Progenitor cell of endocrine pancreas (in vitro differentiated cells): ENCODE results near the gene DLK1. TPM values are rescaled to one million over a fixed set of nuclear protein-coding genes. Genes with fewer than 3 reads are reported as not detected.

Experiments used
- DNase-seq: peaks from one replicate; pipeline ENCODE4 v3.0.0; 2021; ENCODE audit warnings: low spot score; ENCODE audit not compliant: unreplicated experiment
- H3K27ac Mint-ChIP-seq: 2 replicates; pipeline ENCODE4 v1.8.0; 2021; ENCODE audit warnings: mild to moderate bottlenecking, moderate library complexity, mixed read lengths
- H3K27me3 Mint-ChIP-seq: 2 replicates; pipeline ENCODE4 v1.8.0; 2021; ENCODE audit warnings: mixed read lengths
- H3K36me3 Mint-ChIP-seq: 2 replicates; pipeline ENCODE4 v1.8.0; 2022; ENCODE audit warnings: mixed read lengths; ENCODE audit not compliant: insufficient read depth
- H3K4me1 Mint-ChIP-seq: 2 replicates; pipeline ENCODE4 v1.8.0; 2021; ENCODE audit warnings: low read depth, mixed read lengths
- H3K4me3 Mint-ChIP-seq: 2 replicates; pipeline ENCODE4 v1.8.0; 2021; ENCODE audit warnings: low read depth, mild to moderate bottlenecking, moderate library complexity, mixed read lengths
- H3K9me3 Mint-ChIP-seq: 2 replicates; pipeline ENCODE4 v1.8.0; 2021; ENCODE audit warnings: low read depth, mixed read lengths
- CTCF ChIP-seq: fragments of 200-600 bp; sonication (generic); IDR thresholded peaks from one replicate; pipeline ENCODE4 v1.5.0; 2021; ENCODE audit warnings: antibody characterized with exemption, mild to moderate bottlenecking; ENCODE audit not compliant: unreplicated experiment
- total RNA-seq: library from RNA; stranded (reverse); gene quantifications from 2 replicates; pipeline ENCODE4 v1.2.1, GENCODE V29; 2021

DLK1 gene
- total RNA-seq, 1 donor from 2014 or later: 5,856 TPM

- Mint-ChIP-seq H3K4me1 (peaks cover 24% of the 10 kb centered on the region), H3K27me3 (peaks cover 38% of the 10 kb centered on the region), H3K27ac (no peak overlapping the region), H3K36me3 (peaks cover 6% of the 10 kb centered on the region), H3K9me3 (peaks cover 9% of the 10 kb centered on the region), H3K4me3 (no peak overlapping the region)
- no peak for TF ChIP-seq CTCF
- no peak for DNase-seq
Observed at GRCh38 chr14:100721568-100721967, 5.1 kb upstream of the DLK1 start.

- peaks cover 9% of the 10 kb centered on the region for H3K9me3 Mint-ChIP-seq
- H3K4me1 Mint-ChIP-seq: peaks cover 23% of the 10 kb centered on the region
- peaks cover 8% of the 10 kb centered on the region for H3K36me3 Mint-ChIP-seq
- peaks cover 38% of the 10 kb centered on the region for H3K27me3 Mint-ChIP-seq
- no peak for DNase-seq
- H3K4me3 Mint-ChIP-seq: no peak overlapping the region
- H3K27ac Mint-ChIP-seq: no peak overlapping the region
- TF ChIP-seq CTCF: no peak
Observed at GRCh38 chr14:100722367-100722766, 4.3 kb upstream of the DLK1 start.

- no peak for DNase-seq
- peaks cover 38% of the 10 kb centered on the region for H3K27me3 Mint-ChIP-seq
- peaks cover 23% of the 10 kb centered on the region for H3K4me1 Mint-ChIP-seq
- H3K36me3 Mint-ChIP-seq: peaks cover 17% of the 10 kb centered on the region
- TF ChIP-seq CTCF: no peak
- H3K9me3 Mint-ChIP-seq: peaks cover 9% of the 10 kb centered on the region
- H3K4me3 Mint-ChIP-seq: no peak overlapping the region
- no peak overlapping the region for H3K27ac Mint-ChIP-seq
Observed at GRCh38 chr14:100723135-100723829, 3.4 kb upstream of the DLK1 start.

GRCh38 chr14:100723830-100724437, 2.8 kb upstream of the DLK1 start:
- Mint-ChIP-seq H3K36me3 (peaks cover 21% of the 10 kb centered on the region), H3K4me3 (no peak overlapping the region), H3K27me3 (peaks cover 34% of the 10 kb centered on the region), H3K4me1 (peaks cover 23% of the 10 kb centered on the region), H3K9me3 (peaks cover 9% of the 10 kb centered on the region), H3K27ac (no peak overlapping the region)
- no peak for TF ChIP-seq CTCF
- DNase-seq: no peak

GRCh38 chr14:100724536-100724935, 2.2 kb upstream of the DLK1 start:
- peaks cover 29% of the 10 kb centered on the region for H3K4me1 Mint-ChIP-seq
- TF ChIP-seq CTCF: no peak
- peaks cover 33% of the 10 kb centered on the region for H3K27me3 Mint-ChIP-seq
- H3K27ac Mint-ChIP-seq: no peak overlapping the region
- no peak overlapping the region for H3K4me3 Mint-ChIP-seq
- H3K36me3 Mint-ChIP-seq: peaks cover 27% of the 10 kb centered on the region
- no peak for DNase-seq
- peaks cover 9% of the 10 kb centered on the region for H3K9me3 Mint-ChIP-seq
